Neural crest cell (in vitro differentiated cells): Measurements from ENCODE around the gene FUT3. TPM values are rescaled to one million over a fixed set of nuclear protein-coding genes. Genes with fewer than 3 reads are reported as not detected.

Experiments used
- DNase-seq: peaks from one replicate; pipeline ENCODE4 v3.0.0; 2021; ENCODE audit warnings: low read depth, mixed read lengths, low spot score
- H3K27ac Mint-ChIP-seq: one replicate; pipeline ENCODE4 v1.8.0; 2021; ENCODE audit warnings: mild to moderate bottlenecking, mixed read lengths; ENCODE audit not compliant: unreplicated experiment
- H3K27me3 Mint-ChIP-seq: 2 replicates; pipeline ENCODE4 v1.8.0; 2021; ENCODE audit warnings: low read depth, mild to moderate bottlenecking, mixed read lengths
- H3K36me3 Mint-ChIP-seq: 2 replicates; pipeline ENCODE4 v1.8.0; 2021; ENCODE audit warnings: low read depth, mild to moderate bottlenecking, mixed read lengths
- H3K4me1 Mint-ChIP-seq: 2 replicates; pipeline ENCODE4 v1.8.0; 2021; ENCODE audit warnings: mixed read lengths
- H3K4me3 Mint-ChIP-seq: one replicate; pipeline ENCODE4 v1.8.0; 2021; ENCODE audit warnings: mild to moderate bottlenecking, mixed read lengths
- H3K9me3 Mint-ChIP-seq: 2 replicates; pipeline ENCODE4 v1.8.0; 2021; ENCODE audit warnings: mixed read lengths
- total RNA-seq: library from RNA; stranded (reverse); gene quantifications from 2 replicates; pipeline ENCODE4 v1.2.1, GENCODE V29; 2021
- TF ChIP-seq, protein P1 (sequence below): fragments of 200-600 bp; sonication (generic); conservative IDR thresholded peaks from 2 replicates; pipeline ENCODE4 v1.5.0; 2021; ENCODE audit warnings: antibody characterized with exemption, mild to moderate bottlenecking

FUT3 gene
- total RNA-seq, 1 donor from 2014 or later: not detected

DNA sequence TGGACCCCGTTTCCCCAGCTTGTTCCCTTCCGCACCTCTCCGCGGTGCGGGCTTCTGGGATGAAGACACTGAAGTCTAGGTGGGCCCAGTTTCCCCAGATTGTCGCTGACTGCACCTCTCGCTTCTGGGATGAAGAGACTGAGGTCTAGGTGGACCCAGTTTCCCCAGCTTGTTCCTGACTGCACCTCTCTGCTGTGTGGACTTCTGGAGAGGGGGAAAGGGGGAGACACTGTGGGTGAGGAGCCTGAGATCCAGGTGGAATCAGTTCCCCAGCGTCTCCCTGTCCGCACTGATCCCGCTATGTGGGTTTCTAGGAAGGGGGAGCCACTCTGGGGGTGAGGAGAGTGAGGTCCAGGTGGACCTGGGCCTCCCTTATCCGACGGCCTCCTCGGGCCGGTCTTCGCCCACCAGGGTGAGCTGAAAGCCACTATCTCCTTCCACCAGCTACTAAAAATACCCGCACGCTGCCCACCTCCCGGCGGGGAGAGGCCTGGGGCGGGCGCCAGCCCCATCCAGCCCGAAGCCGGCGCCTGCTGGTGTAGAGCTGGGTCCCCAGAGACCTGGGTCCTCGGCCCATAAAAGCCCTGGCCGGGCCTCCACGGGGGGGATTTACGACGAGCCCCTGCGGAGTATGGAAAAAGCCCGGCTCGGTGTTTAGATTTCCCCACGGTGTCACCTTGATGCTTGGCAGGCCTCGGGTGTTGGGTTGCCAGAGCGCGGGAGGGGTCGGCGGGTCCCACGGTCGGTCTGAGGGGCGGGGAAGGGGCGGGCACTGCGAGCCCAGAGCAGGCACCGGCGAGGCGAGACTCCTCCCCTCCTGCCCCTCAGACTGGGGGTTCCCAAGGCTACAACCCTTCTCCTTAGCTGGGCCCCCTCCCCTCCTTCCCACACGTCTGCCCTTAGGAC lies 22.3 kb downstream of the FUT3 start:
- Mint-ChIP-seq H3K36me3 (no peaks in the 10 kb centered on the region), H3K4me3 (peak overlapping the region; percentile 97), H3K9me3 (no peaks in the 10 kb centered on the region), H3K27ac (peak overlapping the region; percentile 98), H3K27me3 (peaks cover 11% of the 10 kb centered on the region), H3K4me1 (peaks cover 14% of the 10 kb centered on the region)
- no peak for DNase-seq
- TF ChIP-seq, protein P1, sequence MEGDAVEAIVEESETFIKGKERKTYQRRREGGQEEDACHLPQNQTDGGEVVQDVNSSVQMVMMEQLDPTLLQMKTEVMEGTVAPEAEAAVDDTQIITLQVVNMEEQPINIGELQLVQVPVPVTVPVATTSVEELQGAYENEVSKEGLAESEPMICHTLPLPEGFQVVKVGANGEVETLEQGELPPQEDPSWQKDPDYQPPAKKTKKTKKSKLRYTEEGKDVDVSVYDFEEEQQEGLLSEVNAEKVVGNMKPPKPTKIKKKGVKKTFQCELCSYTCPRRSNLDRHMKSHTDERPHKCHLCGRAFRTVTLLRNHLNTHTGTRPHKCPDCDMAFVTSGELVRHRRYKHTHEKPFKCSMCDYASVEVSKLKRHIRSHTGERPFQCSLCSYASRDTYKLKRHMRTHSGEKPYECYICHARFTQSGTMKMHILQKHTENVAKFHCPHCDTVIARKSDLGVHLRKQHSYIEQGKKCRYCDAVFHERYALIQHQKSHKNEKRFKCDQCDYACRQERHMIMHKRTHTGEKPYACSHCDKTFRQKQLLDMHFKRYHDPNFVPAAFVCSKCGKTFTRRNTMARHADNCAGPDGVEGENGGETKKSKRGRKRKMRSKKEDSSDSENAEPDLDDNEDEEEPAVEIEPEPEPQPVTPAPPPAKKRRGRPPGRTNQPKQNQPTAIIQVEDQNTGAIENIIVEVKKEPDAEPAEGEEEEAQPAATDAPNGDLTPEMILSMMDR: no peak

DNA sequence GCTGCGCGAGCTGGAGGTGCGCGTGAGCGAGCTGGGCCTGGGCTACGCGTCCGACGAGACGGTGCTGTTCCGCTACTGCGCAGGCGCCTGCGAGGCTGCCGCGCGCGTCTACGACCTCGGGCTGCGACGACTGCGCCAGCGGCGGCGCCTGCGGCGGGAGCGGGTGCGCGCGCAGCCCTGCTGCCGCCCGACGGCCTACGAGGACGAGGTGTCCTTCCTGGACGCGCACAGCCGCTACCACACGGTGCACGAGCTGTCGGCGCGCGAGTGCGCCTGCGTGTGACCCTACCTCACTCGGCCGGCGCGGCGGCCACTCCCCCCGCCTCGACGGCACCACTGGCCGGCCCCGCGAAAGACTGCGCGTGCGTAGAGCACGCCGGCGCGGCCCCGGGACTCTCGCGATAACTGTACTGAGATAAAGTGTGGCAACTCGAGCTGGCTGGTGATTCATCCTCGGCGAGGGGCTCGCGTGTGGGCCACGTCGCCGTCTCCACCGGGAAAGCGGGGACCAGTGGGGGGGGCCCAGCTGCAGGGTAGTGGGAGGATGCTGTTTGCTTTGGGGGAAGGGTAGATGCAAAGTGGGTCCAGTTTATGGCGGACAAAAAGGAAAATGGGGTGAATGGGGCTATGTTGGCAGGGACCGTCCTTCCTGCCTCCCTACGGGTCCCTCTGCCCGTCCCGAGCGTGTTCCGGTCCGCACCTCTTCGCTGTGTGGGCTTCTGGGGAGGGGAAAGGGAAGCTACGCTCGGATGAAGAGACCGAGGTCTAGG lies 23.2 kb downstream of the FUT3 start:
- peak overlapping the region; percentile 98 for H3K27ac Mint-ChIP-seq
- peak overlapping the region; percentile 97 for H3K4me3 Mint-ChIP-seq
- no peaks in the 10 kb centered on the region for H3K36me3 Mint-ChIP-seq
- H3K9me3 Mint-ChIP-seq: no peaks in the 10 kb centered on the region
- TF ChIP-seq, protein P1: no peak
- peaks cover 8% of the 10 kb centered on the region for H3K27me3 Mint-ChIP-seq
- peaks cover 14% of the 10 kb centered on the region for H3K4me1 Mint-ChIP-seq
- DNase-seq: peak; percentile 92

GRCh38 chr19:5827342-5827890 lies 23.8 kb downstream of the FUT3 start:
- peak overlapping the region; percentile 88 for H3K4me3 Mint-ChIP-seq
- H3K36me3 Mint-ChIP-seq: no peaks in the 10 kb centered on the region
- TF ChIP-seq, protein P1: no peak
- DNase-seq: no peak
- peaks cover 14% of the 10 kb centered on the region for H3K4me1 Mint-ChIP-seq
- H3K27ac Mint-ChIP-seq: peak overlapping the region; percentile 98
- H3K9me3 Mint-ChIP-seq: no peaks in the 10 kb centered on the region
- H3K27me3 Mint-ChIP-seq: peaks cover 8% of the 10 kb centered on the region

DNA sequence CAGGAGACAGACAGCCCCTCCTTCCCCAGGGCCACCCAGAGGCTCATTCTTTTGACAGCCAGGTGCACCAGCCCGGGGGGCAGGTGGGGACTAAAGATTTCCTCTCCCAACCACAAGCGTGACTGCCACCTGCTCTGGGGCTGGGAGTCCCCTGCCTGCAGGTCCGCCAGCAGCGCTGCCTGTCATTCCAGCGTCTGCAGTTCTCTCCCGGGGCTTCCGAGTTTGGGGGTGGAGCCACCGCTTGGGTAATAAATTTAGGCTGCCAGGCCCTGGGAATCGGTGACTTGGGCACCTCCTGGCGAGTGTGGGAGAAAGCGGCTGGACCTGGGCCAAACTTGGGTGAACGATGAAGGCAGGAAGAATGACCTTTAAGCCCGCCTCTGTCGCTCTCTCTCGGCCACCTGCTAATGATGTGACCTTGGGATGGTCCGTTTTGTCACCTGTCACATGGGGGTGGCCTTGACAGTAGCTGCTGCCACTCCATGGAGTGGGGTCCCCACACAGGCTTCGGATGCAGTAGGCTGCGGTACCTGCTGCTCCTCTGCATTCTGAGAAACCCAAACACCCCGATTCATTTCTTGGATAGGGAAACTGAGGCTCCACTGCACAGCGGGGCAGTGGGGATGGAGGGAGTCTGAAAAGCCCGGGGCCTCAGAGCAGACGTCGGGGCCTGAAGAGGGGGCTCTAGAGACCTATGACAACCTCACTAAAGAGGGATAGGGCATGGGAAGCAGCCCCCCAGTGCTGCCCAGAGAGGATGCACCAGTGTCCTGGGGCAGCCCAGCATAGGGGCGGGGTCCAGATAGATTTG lies 24.5 kb downstream of the FUT3 start:
- no peaks in the 10 kb centered on the region for H3K9me3 Mint-ChIP-seq
- H3K4me1 Mint-ChIP-seq: peaks cover 14% of the 10 kb centered on the region
- peak overlapping the region; percentile 88 for H3K4me3 Mint-ChIP-seq
- TF ChIP-seq, protein P1: no peak
- H3K27me3 Mint-ChIP-seq: peaks cover 6% of the 10 kb centered on the region
- H3K36me3 Mint-ChIP-seq: no peaks in the 10 kb centered on the region
- H3K27ac Mint-ChIP-seq: peak overlapping the region; percentile 98
- DNase-seq: peak; percentile 45

- H3K4me3 Mint-ChIP-seq: no peak overlapping the region
- TF ChIP-seq, protein P1: no peak
- no peaks in the 10 kb centered on the region for H3K9me3 Mint-ChIP-seq
- peaks cover 9% of the 10 kb centered on the region for H3K27me3 Mint-ChIP-seq
- peaks cover 14% of the 10 kb centered on the region for H3K4me1 Mint-ChIP-seq
- DNase-seq: no peak
- no peaks in the 10 kb centered on the region for H3K36me3 Mint-ChIP-seq
- H3K27ac Mint-ChIP-seq: no peak overlapping the region
These were observed 26.1 kb downstream of the FUT3 start for GRCh38 chr19:5825178-5825577.
